Measurements from ENCODE around the gene ROPN1L. TPM values are rescaled to one million over a fixed set of nuclear protein-coding genes. Genes with fewer than 3 reads are reported as not detected.

Gene ROPN1L
- total and polyA plus RNA-seq, 2 donors (not counting 1 experiment from before 2014, with no cell fraction given), result 0.91 TPM; not detected in 1

- peaks cover 6% of the 10 kb centered on the region for H4K20me1 ChIP-seq (ENCODE audit: control insufficient read depth, insufficient read depth, low read length, poor library complexity, severe bottlenecking)
- H3K27me3 ChIP-seq (replicated peaks in 1 of 4; ENCODE audit: control extremely low read depth in 1 of 4, control insufficient read depth in 3 of 4, insufficient read depth in 4 of 4, low read length in 3 of 4), result no peaks in the 10 kb centered on the region
- ChIA-PET CTCF (interaction anchor here (0.7 to 1.2 kb wide), 3 partner anchors 34 to 208 kb away, joined by 3 to 5 read pairs (median 3); no protein-coding TSS in a partner anchor), POLR2A (no interaction called here)
- Mint-ChIP-seq H3K9me3 (ENCODE audit: insufficient read depth) (no peaks in the 10 kb centered on the region), H3K4me1 (peaks cover 26% of the 10 kb centered on the region), H3K27me3 (no peaks in the 10 kb centered on the region), H3K27ac (no peak overlapping the region), H3K4me3 (no peak overlapping the region)
- TF ChIP-seq EZH2 (IDR thresholded peaks at IDR 0.05; ENCODE audit: borderline replicate concordance, insufficient read depth, low read depth, low read length, poor library complexity, severe bottlenecking) (no peak), CTCF (IDR thresholded peaks at IDR 0.05) (no peak)
- H3K36me3 ChIP-seq (replicated peaks in 1 of 2; ENCODE audit: control extremely low read depth in 1 of 2, control insufficient read depth in 1 of 2, extremely low read depth in 1 of 2, insufficient read depth in 2 of 2, low read length in 1 of 2), result peaks cover 5 to 72% of the 10 kb centered on the region in 2 experiments
- no peak overlapping the region for H3K4me3 ChIP-seq (ENCODE audit: control extremely low read depth in 1 of 5, extremely low read depth in 1 of 5, insufficient read depth in 1 of 5, low read depth in 2 of 5, low read length in 4 of 5)
- intact Hi-C loops (cut with micrococcal nuclease), result no loop called here
- WGBS (ENCODE audit: insufficient coverage), result no CpG with 5 or more reads among the region's 4 CpGs
- H3K4me1 ChIP-seq (ENCODE audit: control insufficient read depth in 2 of 2, insufficient read depth in 2 of 2, low read length in 2 of 2), result peaks cover 4 to 8% of the 10 kb centered on the region in 2 donors
- H3K9ac ChIP-seq (ENCODE audit: low read length), result no peak overlapping the region
- no peak overlapping the region for H2AFZ ChIP-seq (ENCODE audit: insufficient read depth, low read depth, low read length, poor library complexity, severe bottlenecking)
- H3K9me3 ChIP-seq (ENCODE audit: control extremely low read depth in 1 of 3, control insufficient read depth in 2 of 3, insufficient read depth in 1 of 3, low read length in 2 of 3), result no peaks in the 10 kb centered on the region
- H3K27ac ChIP-seq (ENCODE audit: low read length in 2 of 2), result no peak overlapping the region
- H3K4me2 ChIP-seq (replicated peaks; ENCODE audit: low read depth, low read length, poor library complexity, severe bottlenecking), result no peak overlapping the region
- ATAC-seq (ENCODE audit: low read depth) (no peak), DNase-seq (no peak)
- H3K79me2 ChIP-seq (ENCODE audit: control insufficient read depth, insufficient read depth, low read length), result peaks cover 4% of the 10 kb centered on the region
Measured at GRCh38 chr5:10418654-10419345, 22.9 kb upstream of the ROPN1L start.

- Histone ChIP-seq H3K4me1 (ENCODE audit: control insufficient read depth in 2 of 2, insufficient read depth in 2 of 2, low read length in 2 of 2) (peaks cover 4 to 8% of the 10 kb centered on the region in 2 donors), H3K9me3 (ENCODE audit: control extremely low read depth in 1 of 3, control insufficient read depth in 2 of 3, insufficient read depth in 1 of 3, low read length in 2 of 3) (no peaks in the 10 kb centered on the region), H3K4me3 (ENCODE audit: control extremely low read depth in 1 of 5, extremely low read depth in 1 of 5, insufficient read depth in 1 of 5, low read depth in 2 of 5, low read length in 4 of 5) (no peak overlapping the region), H3K9ac (ENCODE audit: low read length) (no peak overlapping the region), H2AFZ (ENCODE audit: insufficient read depth, low read depth, low read length, poor library complexity, severe bottlenecking) (no peak overlapping the region), H3K79me2 (ENCODE audit: control insufficient read depth, insufficient read depth, low read length) (peaks cover 4% of the 10 kb centered on the region), H3K4me2 (replicated peaks; ENCODE audit: low read depth, low read length, poor library complexity, severe bottlenecking) (no peak overlapping the region), H3K36me3 (replicated peaks in 1 of 2; ENCODE audit: control extremely low read depth in 1 of 2, control insufficient read depth in 1 of 2, extremely low read depth in 1 of 2, insufficient read depth in 2 of 2, low read length in 1 of 2) (peaks cover 2 to 71% of the 10 kb centered on the region in 2 experiments), H3K27me3 (replicated peaks in 1 of 4; ENCODE audit: control extremely low read depth in 1 of 4, control insufficient read depth in 3 of 4, insufficient read depth in 4 of 4, low read length in 3 of 4) (no peaks in the 10 kb centered on the region), H4K20me1 (ENCODE audit: control insufficient read depth, insufficient read depth, low read length, poor library complexity, severe bottlenecking) (peaks cover 9% of the 10 kb centered on the region), H3K27ac (ENCODE audit: low read length in 2 of 2) (no peak overlapping the region)
- Mint-ChIP-seq H3K4me3 (no peak overlapping the region), H3K27ac (no peak overlapping the region), H3K4me1 (peaks cover 26% of the 10 kb centered on the region), H3K27me3 (no peaks in the 10 kb centered on the region), H3K9me3 (ENCODE audit: insufficient read depth) (no peaks in the 10 kb centered on the region)
- POLR2A ChIA-PET, result no interaction called here
- ATAC-seq (ENCODE audit: low read depth), result no peak
- TF ChIP-seq EZH2 (IDR thresholded peaks at IDR 0.05; ENCODE audit: borderline replicate concordance, insufficient read depth, low read depth, low read length, poor library complexity, severe bottlenecking) (no peak), CTCF (IDR thresholded peaks at IDR 0.05) (no peak)
- intact Hi-C loops (cut with micrococcal nuclease), result no loop called here
- 93% methylated on average over 2 of the region's 2 CpGs for whole genome bisulfite sequencing (ENCODE audit: insufficient coverage)
- CTCF ChIA-PET, result interaction anchor here (2.6 kb wide), 1 partner anchor 207 kb away, joined by 8 read pairs; no protein-coding TSS in a partner anchor
- DNase-seq, result no peak
Measured at GRCh38 chr5:10420468-10420867, 21.2 kb upstream of the ROPN1L start.
